ENCODE measurements around the gene KIF16B.

Gene KIF16B

DNA sequence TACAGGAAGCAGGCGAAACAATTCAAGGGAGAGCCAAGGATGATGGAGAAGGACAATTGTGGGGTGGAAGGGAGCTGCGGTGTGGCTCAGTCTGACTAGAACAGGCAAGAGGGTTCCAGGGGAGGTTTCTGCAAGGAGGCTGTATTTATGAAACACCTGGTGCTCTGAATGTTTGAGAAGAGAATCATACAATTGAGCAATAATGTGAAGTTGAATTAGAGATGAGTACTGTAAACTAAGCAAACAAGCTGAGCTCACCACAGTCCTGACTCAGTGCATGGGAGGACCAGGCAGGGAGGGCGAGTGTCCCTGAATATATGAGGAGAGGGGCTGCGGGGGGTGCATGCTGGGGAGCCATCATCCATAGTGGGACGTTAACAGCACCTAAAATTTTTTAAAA is 279.7 kb downstream of the KIF16B start:
- TF ChIP-seq, protein P1, sequence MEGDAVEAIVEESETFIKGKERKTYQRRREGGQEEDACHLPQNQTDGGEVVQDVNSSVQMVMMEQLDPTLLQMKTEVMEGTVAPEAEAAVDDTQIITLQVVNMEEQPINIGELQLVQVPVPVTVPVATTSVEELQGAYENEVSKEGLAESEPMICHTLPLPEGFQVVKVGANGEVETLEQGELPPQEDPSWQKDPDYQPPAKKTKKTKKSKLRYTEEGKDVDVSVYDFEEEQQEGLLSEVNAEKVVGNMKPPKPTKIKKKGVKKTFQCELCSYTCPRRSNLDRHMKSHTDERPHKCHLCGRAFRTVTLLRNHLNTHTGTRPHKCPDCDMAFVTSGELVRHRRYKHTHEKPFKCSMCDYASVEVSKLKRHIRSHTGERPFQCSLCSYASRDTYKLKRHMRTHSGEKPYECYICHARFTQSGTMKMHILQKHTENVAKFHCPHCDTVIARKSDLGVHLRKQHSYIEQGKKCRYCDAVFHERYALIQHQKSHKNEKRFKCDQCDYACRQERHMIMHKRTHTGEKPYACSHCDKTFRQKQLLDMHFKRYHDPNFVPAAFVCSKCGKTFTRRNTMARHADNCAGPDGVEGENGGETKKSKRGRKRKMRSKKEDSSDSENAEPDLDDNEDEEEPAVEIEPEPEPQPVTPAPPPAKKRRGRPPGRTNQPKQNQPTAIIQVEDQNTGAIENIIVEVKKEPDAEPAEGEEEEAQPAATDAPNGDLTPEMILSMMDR (IDR thresholded peaks at IDR 0.05; ENCODE audit: low read depth, low read length), result no peak
- Histone ChIP-seq H3K27me3 (ENCODE audit: insufficient read depth, low read depth, severe bottlenecking) (no peaks in the 10 kb centered on the region), H3K4me3 (ENCODE audit: low read depth, low read length) (no peak overlapping the region), H3K27ac (no peak overlapping the region), H3K9me3 (ENCODE audit: severe bottlenecking) (no peaks in the 10 kb centered on the region), H3K36me3 (no peaks in the 10 kb centered on the region)
- no peak for DNase-seq

DNA sequence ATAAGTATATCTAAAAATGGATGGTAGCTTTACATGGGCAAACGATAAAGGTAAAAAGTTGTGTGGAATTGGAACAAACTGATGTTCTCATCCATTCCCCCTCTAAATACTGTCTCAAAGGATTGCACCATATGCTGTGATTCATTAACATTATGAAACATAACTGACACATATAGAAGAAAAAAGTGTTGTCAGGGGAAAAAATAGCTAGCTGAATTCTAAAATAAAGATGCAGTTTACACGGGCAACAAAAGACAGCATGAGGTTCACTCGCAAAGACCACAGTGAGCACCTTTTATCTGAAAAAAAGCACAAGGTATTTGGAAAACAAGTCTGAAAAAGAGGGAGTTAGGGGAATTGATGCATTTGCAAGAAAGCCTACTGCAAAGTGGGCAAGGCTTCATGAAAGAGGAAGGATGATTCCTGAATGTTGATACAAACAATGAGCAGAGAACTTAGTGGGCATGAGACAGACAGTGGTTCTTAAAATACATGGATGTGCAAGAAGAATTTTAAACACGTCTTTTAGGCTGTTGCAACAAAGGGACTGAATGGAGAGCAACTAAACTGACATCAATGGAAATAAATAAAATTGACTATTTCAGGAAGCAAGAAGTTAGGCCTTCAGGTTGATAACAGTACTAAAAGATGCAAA is 280.9 kb downstream of the KIF16B start:
- TF ChIP-seq, protein P1 (IDR thresholded peaks at IDR 0.05; ENCODE audit: low read depth, low read length), result no peak
- Histone ChIP-seq H3K9me3 (ENCODE audit: severe bottlenecking) (no peaks in the 10 kb centered on the region), H3K4me3 (ENCODE audit: low read depth, low read length) (no peak overlapping the region), H3K27ac (no peak overlapping the region), H3K27me3 (ENCODE audit: insufficient read depth, low read depth, severe bottlenecking) (no peaks in the 10 kb centered on the region), H3K36me3 (no peaks in the 10 kb centered on the region)
- DNase-seq, result no peak

DNA sequence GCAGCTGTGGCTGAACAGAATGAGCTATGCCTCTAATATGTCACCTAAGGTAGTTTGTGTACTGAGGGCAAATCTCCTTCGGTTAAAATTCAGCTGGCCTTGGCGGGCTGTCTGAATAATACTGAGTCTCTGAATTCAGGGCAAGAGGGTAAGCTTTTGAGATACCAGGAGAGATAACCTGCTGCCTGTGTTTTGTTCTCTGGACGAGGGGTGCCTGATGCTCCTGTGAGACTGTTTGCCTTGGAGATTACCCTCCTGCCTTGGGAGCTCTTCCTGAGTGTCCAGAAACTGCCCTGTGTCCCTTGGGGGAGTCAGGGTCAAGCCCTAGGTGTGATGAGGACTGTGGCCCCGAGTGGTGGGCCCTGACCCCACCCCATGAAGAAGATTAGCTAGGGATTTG is 282.9 kb downstream of the KIF16B start:
- Histone ChIP-seq H3K9me3 (ENCODE audit: severe bottlenecking) (no peaks in the 10 kb centered on the region), H3K27ac (no peak overlapping the region), H3K36me3 (no peaks in the 10 kb centered on the region), H3K4me3 (ENCODE audit: low read depth, low read length) (no peak overlapping the region), H3K27me3 (ENCODE audit: insufficient read depth, low read depth, severe bottlenecking) (no peaks in the 10 kb centered on the region)
- DNase-seq, result no peak
- TF ChIP-seq, protein P1 (IDR thresholded peaks at IDR 0.05; ENCODE audit: low read depth, low read length), result no peak

DNA sequence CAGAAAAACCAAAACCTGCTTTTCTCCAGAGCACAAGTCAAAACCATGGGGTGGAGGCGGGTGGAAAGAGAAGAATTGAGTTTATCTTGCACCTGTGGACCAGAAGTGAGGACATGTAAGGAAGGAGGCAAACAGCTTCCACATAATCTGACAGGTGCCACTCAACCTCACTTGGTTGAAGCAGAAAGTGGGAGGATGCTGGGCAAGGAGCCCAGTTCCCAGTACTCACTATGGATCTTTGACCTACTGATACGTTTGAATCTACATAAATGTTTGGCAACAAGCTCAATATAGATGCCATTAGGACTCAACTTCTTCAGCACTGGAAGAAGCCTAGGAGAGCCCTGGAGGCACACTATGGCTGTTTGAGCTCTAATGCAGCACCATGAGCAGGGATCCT is 285.5 kb downstream of the KIF16B start:
- Histone ChIP-seq H3K4me3 (ENCODE audit: low read depth, low read length) (no peak overlapping the region), H3K9me3 (ENCODE audit: severe bottlenecking) (no peaks in the 10 kb centered on the region), H3K27ac (no peak overlapping the region), H3K36me3 (no peaks in the 10 kb centered on the region), H3K27me3 (ENCODE audit: insufficient read depth, low read depth, severe bottlenecking) (no peaks in the 10 kb centered on the region)
- TF ChIP-seq, protein P1 (IDR thresholded peaks at IDR 0.05; ENCODE audit: low read depth, low read length), result no peak
- no peak for DNase-seq

DNA sequence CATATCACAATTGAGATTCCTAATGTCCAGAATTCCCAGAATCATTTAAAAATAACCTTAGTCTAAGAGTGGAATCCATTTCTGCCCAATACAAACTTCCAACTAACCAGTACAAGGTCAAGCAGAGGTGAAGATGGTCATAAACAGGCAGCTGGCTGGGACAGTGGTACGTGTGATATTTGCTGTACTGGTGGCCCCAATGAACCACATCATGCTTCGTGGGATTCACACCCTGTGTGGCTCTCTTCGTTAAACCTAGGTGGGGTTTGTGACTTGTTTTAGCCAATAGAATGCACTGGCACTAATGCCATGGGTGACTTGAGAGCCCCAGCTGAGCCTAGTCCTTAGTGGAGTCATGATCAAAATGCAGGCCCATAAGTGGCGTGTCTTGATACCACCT is 286.6 kb downstream of the KIF16B start:
- Histone ChIP-seq H3K27me3 (ENCODE audit: insufficient read depth, low read depth, severe bottlenecking) (no peaks in the 10 kb centered on the region), H3K9me3 (ENCODE audit: severe bottlenecking) (no peaks in the 10 kb centered on the region), H3K4me3 (ENCODE audit: low read depth, low read length) (no peak overlapping the region), H3K27ac (no peak overlapping the region), H3K36me3 (no peaks in the 10 kb centered on the region)
- TF ChIP-seq, protein P1 (IDR thresholded peaks at IDR 0.05; ENCODE audit: low read depth, low read length), result no peak
- DNase-seq, result no peak

Data from WERI-Rb-1 (cell line).